ENCODE data around the gene ANKRD65. TPM values are rescaled to one million over a fixed set of nuclear protein-coding genes. Genes with fewer than 3 reads are reported as not detected.

The ANKRD65 gene
- total RNA-seq, 1 experiment from 2014 or later, result 14.7 TPM

GRCh38 chr1:1401457-1402010 is 19.5 kb downstream of the ANKRD65 start:
- Histone ChIP-seq H3K9me3 (ENCODE audit: insufficient read depth, low read depth) (no peaks in the 10 kb centered on the region), H3K27me3 (ENCODE audit: insufficient read depth, low read depth) (no peaks in the 10 kb centered on the region), H3K79me2 (ENCODE audit: low read depth) (peaks cover 71% of the 10 kb centered on the region), H3F3A (ENCODE audit: insufficient read depth, low read depth) (peaks cover 58% of the 10 kb centered on the region), H3K4me1 (replicated peaks; ENCODE audit: insufficient read depth) (peaks cover 36% of the 10 kb centered on the region), H3K4me2 (no peak overlapping the region), H3K27ac (no peak overlapping the region), H2AFZ (no peak overlapping the region), H4K20me1 (ENCODE audit: insufficient read depth) (peaks cover 4% of the 10 kb centered on the region; the same call in 1 of the 2 replicates), H3K4me3 (no peak overlapping the region), H3K9me2 (ENCODE audit: insufficient read depth) (no peaks in the 10 kb centered on the region), H3K36me3 (ENCODE audit: low read depth) (peaks cover 37% of the 10 kb centered on the region)
- CTCF ChIA-PET, result no interaction called here
- no peak for DNase-seq
- BruUV-seq (replicated peaks), result no TSS peak
- POLR2A ChIA-PET (ENCODE audit: unreplicated experiment), result interaction anchor here (0.6 kb wide), 1 partner anchor 28 kb away, joined by 3 read pairs; no protein-coding TSS in a partner anchor
- intact Hi-C loops (cut with micrococcal nuclease; ENCODE audit: unreplicated experiment), result no loop called here
- TF ChIP-seq EZH2 (IDR thresholded peaks at IDR 0.05; ENCODE audit: low read depth) (no peak), CTCF (conservative IDR thresholded peaks at IDR 0.05) (no peak)

GRCh38 chr1:1400576-1401456 is 20.3 kb downstream of the ANKRD65 start:
- Histone ChIP-seq H3K27me3 (ENCODE audit: insufficient read depth, low read depth) (no peaks in the 10 kb centered on the region), H3K9me2 (ENCODE audit: insufficient read depth) (no peaks in the 10 kb centered on the region), H3K4me3 (peak overlapping the region; percentile 80), H3K27ac (no peak overlapping the region), H3K4me1 (replicated peaks; ENCODE audit: insufficient read depth) (peaks cover 31% of the 10 kb centered on the region), H3F3A (ENCODE audit: insufficient read depth, low read depth) (peaks cover 62% of the 10 kb centered on the region), H4K20me1 (ENCODE audit: insufficient read depth) (peaks cover 4% of the 10 kb centered on the region), H3K9me3 (ENCODE audit: insufficient read depth, low read depth) (no peaks in the 10 kb centered on the region), H3K4me2 (peak overlapping the region; percentile 81), H3K36me3 (ENCODE audit: low read depth) (peaks cover 36% of the 10 kb centered on the region), H2AFZ (no peak overlapping the region), H3K79me2 (ENCODE audit: low read depth) (peaks cover 69% of the 10 kb centered on the region)
- no peak for TF ChIP-seq EZH2 (IDR thresholded peaks at IDR 0.05; ENCODE audit: low read depth)
- no peak for TF ChIP-seq CTCF (conservative IDR thresholded peaks at IDR 0.05)
- CTCF ChIA-PET, result no interaction called here
- intact Hi-C loops (cut with micrococcal nuclease; ENCODE audit: unreplicated experiment), result no loop called here
- TSS peak; percentile 58 for BruUV-seq (replicated peaks)
- no peak for DNase-seq
- POLR2A ChIA-PET (ENCODE audit: unreplicated experiment), result no interaction called here

GRCh38 chr1:1399872-1400575 is 21.1 kb downstream of the ANKRD65 start:
- no peaks in the 10 kb centered on the region for H3K9me3 ChIP-seq (ENCODE audit: insufficient read depth, low read depth)
- no peaks in the 10 kb centered on the region for H3K9me2 ChIP-seq (ENCODE audit: insufficient read depth)
- H3K27ac ChIP-seq, result peak overlapping the region; percentile 24
- peaks cover 33% of the 10 kb centered on the region for H3K36me3 ChIP-seq (ENCODE audit: low read depth)
- H3F3A ChIP-seq (ENCODE audit: insufficient read depth, low read depth), result peaks cover 56% of the 10 kb centered on the region
- intact Hi-C loops (cut with micrococcal nuclease; ENCODE audit: unreplicated experiment), result loop anchor here (2.0 kb wide), 1 partner anchor 71 kb away; the partner anchor contains the start of gene ATAD3B
- ChIA-PET CTCF (no interaction called here), POLR2A (ENCODE audit: unreplicated experiment) (no interaction called here)
- H3K4me2 ChIP-seq, result peak overlapping the region; percentile 81
- H4K20me1 ChIP-seq (ENCODE audit: insufficient read depth), result peaks cover 7% of the 10 kb centered on the region
- peak overlapping the region; percentile 63; the same call in 1 of the 2 replicates for H2AFZ ChIP-seq
- peaks cover 69% of the 10 kb centered on the region for H3K79me2 ChIP-seq (ENCODE audit: low read depth)
- peak overlapping the region; percentile 80 for H3K4me3 ChIP-seq
- DNase-seq, result no peak
- no peaks in the 10 kb centered on the region for H3K27me3 ChIP-seq (ENCODE audit: insufficient read depth, low read depth)
- no TSS peak for BruUV-seq (replicated peaks)
- no peak for TF ChIP-seq CTCF (conservative IDR thresholded peaks at IDR 0.05)
- TF ChIP-seq EZH2 (IDR thresholded peaks at IDR 0.05; ENCODE audit: low read depth), result no peak
- H3K4me1 ChIP-seq (replicated peaks; ENCODE audit: insufficient read depth), result peaks cover 25% of the 10 kb centered on the region

Data from PC-9 (cell line).